Psoas muscle (tissue), 8 donors: Measurements from ENCODE around the gene DCUN1D4. TPM values are rescaled to one million over a fixed set of nuclear protein-coding genes. Genes with fewer than 3 reads are reported as not detected.
A peak's percentile ranks its signal among the peaks of the same experiment; 100 is the strongest.

Source experiments
- ATAC-seq, 4 donors: fragments of 200-7000 bp; cut with Tn5 transposase; one replicate each; pipeline ENCODE4 v1.9.1; 2020; ENCODE audit warnings: moderate library complexity in 3 of 4, mild to moderate bottlenecking in 2 of 4
- DNase-seq, 2 donors: peaks; one replicate each; pipeline ENCODE4 v3.0.0-alpha.2; 2020
- H3K27ac ChIP-seq: fragments of 200-600 bp; one replicate; pipeline ENCODE4 v1.8.0; 2022
- H3K27me3 ChIP-seq, 3 donors: fragments of 200-600 bp in 1 of 3; one replicate each; pipeline versions ENCODE4 v1.6.1 to v1.8.0; 2013 to 2022; ENCODE audit warnings: low read length in 2 of 3, mild to moderate bottlenecking in 2 of 3, moderate library complexity in 1 of 3; ENCODE audit not compliant: insufficient read depth in 3 of 3
- H3K36me3 ChIP-seq, 2 donors: fragments of 200-600 bp in 1 of 2; one replicate each; pipeline versions ENCODE4 v1.6.1 to v1.8.0; 2013 to 2022; ENCODE audit warnings: low read depth in 1 of 2, mild to moderate bottlenecking in 1 of 2, moderate library complexity in 1 of 2; ENCODE audit not compliant: insufficient read depth in 1 of 2
- H3K4me1 ChIP-seq: fragments of 200-600 bp; one replicate; pipeline ENCODE4 v1.8.0; 2022
- H3K4me3 ChIP-seq: fragments of 200-600 bp; one replicate; pipeline ENCODE4 v1.8.0; 2022; ENCODE audit warnings: mild to moderate bottlenecking
- H3K9me3 ChIP-seq: fragments of 200-600 bp; one replicate; pipeline ENCODE4 v1.8.0; 2022
- CTCF ChIP-seq: fragments of 200-600 bp; IDR thresholded peaks from one replicate; pipeline ENCODE4 v1.8.0; 2022; ENCODE audit warnings: antibody characterized with exemption
- WGBS, 3 donors: extraction: QIAGEN DNeasy Blood & Tissue Kit; methylation state at CpG; one replicate each; pipeline versions ENCODE4 v1.1.6 to v1.1.7; 2013; 5-methylcytosine and 5-hydroxymethylcytosine counted together
- intact Hi-C, 2 donors: fragments of 100-400 bp; cut with DNase I; formaldehyde crosslinking; loops; one replicate each; pipeline versions ENCODE4 v1.11.0 to v1.14.2; 2022
- polyA plus RNA-seq, 3 donors: library from polyadenylated mRNA; stranded (reverse); fragments of 200-250 nt; gene quantifications; one replicate each; pipeline ENCODE4 v1.2.3, GENCODE V29; 2013
- total RNA-seq, 4 donors: library from RNA; stranded (reverse); fragmentation: NEBNext Ultra II Directional in 2 of 4; extraction: Animal tissue kit (Norgen Biotek cat#: 25700) in 2 of 4; gene quantifications; one replicate each; pipeline versions ENCODE4 v1.2.1 to v1.2.4, GENCODE V29; 2021 to 2023
- donor health status: healthy with polysubstance abuse.
- donor health status: DM: no; HTN: no; CAD: no; lungs with moderate emphysema.
- donor health status: Bipolar disorder and iron deficiency.
- donor health status: healthy.
- donor health status: DM: yes; HTN: yes; CAD: no.
- donor health status: DM: no; HTN: no; CAD: no.
- donor health status: DM: no; HTN: no; CAD: no.
- donor health status: DM: yes; HTN: yes; CAD: no.

DCUN1D4 gene
- total and polyA plus RNA-seq, 7 donors: 13.5 to 43.1 (median 26.0) TPM

- Histone ChIP-seq H3K4me3 (peak overlapping the region; percentile 96), H3K4me1 (peaks cover 21% of the 10 kb centered on the region), H3K27ac (peak overlapping the region; percentile 95), H3K27me3 (no peaks in the 10 kb centered on the region), H3K9me3 (no peaks in the 10 kb centered on the region), H3K36me3 (no peaks in the 10 kb centered on the region)
- intact Hi-C loops: loop anchor here in 1 of 2 donors (10.0 kb wide), 1 partner anchor 50 kb away; no protein-coding TSS in a partner anchor
- WGBS, 3 donors: 41 to 50% (median 43%) methylated on average over 6 of the region's 6 CpGs
- TF ChIP-seq CTCF: no peak
- ATAC-seq (no peak), DNase-seq (no peak)
Measured at GRCh38 chr4:51845055-51845426, 2.1 kb downstream of the DCUN1D4 start.

- Histone ChIP-seq H3K4me1 (peaks cover 28% of the 10 kb centered on the region), H3K36me3 (no peaks in the 10 kb centered on the region), H3K27ac (peak overlapping the region; percentile 95), H3K9me3 (no peaks in the 10 kb centered on the region), H3K4me3 (no peak overlapping the region), H3K27me3 (no peaks in the 10 kb centered on the region)
- intact Hi-C loops: loop anchor here in 1 of 2 donors (10.0 kb wide), 1 partner anchor 49 kb away; no protein-coding TSS in a partner anchor
- TF ChIP-seq CTCF: no peak
- WGBS, 3 donors: 54 to 75% (median 61%) methylated on average over 1 of the region's 1 CpG
- DNase-seq: no peak
- ATAC-seq: no peak
Measured at GRCh38 chr4:51845711-51846110, 2.8 kb downstream of the DCUN1D4 start.

- Histone ChIP-seq H3K36me3 (no peaks in the 10 kb centered on the region), H3K9me3 (no peaks in the 10 kb centered on the region), H3K4me1 (peaks cover 61% of the 10 kb centered on the region), H3K27ac (no peak overlapping the region), H3K4me3 (no peak overlapping the region), H3K27me3 (no peaks in the 10 kb centered on the region)
- intact Hi-C loops: loop anchor here in 1 of 2 donors (10.0 kb wide), 1 partner anchor 45 kb away; no protein-coding TSS in a partner anchor
- 45 to 63% (median 50%) methylated on average over 5 of the region's 5 CpGs for WGBS, 3 donors
- no peak for ATAC-seq
- no peak for DNase-seq
- TF ChIP-seq CTCF: no peak
Measured at GRCh38 chr4:51849430-51849829, 6.5 kb downstream of the DCUN1D4 start.

- H3K36me3 ChIP-seq: no peaks in the 10 kb centered on the region
- WGBS, 3 donors: 64 to 91% (median 72%) methylated on average over 4 of the region's 4 CpGs
- intact Hi-C loops: no loop called here
Measured at GRCh38 chr4:51850294-51850693, 7.3 kb downstream of the DCUN1D4 start.

More at GRCh38 chr4:51850294-51850693, 7.3 kb downstream of the DCUN1D4 start:
- DNase-seq: no peak
- ATAC-seq: peak; percentile 64 to 75 (median 73)
- Histone ChIP-seq H3K4me3 (no peak overlapping the region), H3K27ac (peak overlapping the region; percentile 71), H3K4me1 (peaks cover 66% of the 10 kb centered on the region), H3K9me3 (no peaks in the 10 kb centered on the region), H3K27me3 (no peaks in the 10 kb centered on the region)
- no peak for TF ChIP-seq CTCF
